Amniotic epithelial cell (primary cell): ENCODE measurements around the gene TMEM40.
"Not testable (repeated sequence)": the region's sequence is repeated elsewhere in the genome, so short reads cannot be mapped to it uniquely, and the experiment has no call there.

Experiments used
- DNase-seq: peaks from one replicate; pipeline ENCODE4 v3.0.0-alpha.2; 2010; ENCODE audit warnings: low read depth

TMEM40 gene

DNA sequence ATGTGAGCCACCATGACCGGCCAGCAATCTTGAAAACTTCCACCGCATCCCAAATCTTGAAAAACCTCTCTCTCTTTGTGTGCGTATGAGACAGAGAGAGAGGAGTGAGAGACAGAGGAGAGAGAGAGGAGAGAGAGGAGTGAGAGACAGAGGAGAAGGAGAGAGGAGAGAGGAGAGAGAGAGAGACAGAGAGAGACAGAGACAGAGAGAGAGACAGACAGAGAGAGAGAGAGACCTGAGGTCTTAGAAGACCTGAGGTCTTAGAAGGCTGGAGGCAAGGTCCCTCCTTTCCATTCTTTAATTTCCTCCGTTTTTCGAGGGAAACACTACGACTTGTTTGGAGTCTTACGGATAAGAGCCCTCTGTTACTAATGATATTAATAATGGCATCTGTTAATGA is 39.5 kb downstream of the TMEM40 start:
- DNase-seq = no peak

DNA sequence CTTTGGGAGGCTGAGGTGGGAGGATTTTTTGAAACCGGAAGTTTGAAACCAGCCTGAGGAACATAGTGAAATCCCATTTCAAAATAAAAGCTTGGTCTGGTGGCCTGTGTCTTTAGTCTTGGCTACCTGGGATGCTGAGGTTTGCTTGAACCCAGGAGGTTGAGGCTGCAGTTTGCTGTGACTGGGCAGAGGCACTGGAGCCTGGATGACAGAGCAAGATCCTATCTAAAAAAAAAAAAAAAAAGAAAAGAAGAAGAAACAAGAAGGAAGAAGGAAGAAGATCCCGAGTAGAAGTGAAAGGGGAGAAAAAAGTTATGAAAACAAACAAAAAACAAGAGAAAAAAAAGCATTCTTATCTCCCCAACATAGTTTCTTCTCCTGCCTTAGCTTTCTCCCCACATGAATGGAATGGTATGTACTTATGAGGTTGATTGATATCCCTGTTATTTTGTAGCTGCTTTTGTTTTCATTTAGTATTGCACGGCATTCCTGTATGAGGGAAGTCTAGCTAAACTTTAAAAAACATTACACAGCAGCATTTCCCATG is 42.4 kb downstream of the TMEM40 start:
- DNase-seq = peak; percentile 96

DNA sequence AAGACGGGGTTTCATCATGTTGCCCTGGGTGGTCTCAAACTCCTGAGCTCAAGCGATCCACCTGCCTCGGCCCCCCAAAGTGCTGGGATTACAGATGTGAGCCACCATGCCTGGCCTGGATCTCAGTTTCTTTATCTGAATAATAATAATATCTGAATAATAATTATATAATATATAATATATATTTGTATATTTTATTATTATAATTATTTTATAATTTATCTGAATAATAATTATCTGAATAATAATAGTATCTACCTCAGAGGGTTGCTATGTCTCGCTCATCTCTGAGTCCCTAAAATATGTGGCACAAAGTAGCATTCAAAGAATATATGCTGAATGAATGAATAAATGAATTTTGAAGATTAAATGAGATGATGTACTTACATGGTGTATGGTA is 44.8 kb downstream of the TMEM40 start:
- DNase-seq = no peak

DNA sequence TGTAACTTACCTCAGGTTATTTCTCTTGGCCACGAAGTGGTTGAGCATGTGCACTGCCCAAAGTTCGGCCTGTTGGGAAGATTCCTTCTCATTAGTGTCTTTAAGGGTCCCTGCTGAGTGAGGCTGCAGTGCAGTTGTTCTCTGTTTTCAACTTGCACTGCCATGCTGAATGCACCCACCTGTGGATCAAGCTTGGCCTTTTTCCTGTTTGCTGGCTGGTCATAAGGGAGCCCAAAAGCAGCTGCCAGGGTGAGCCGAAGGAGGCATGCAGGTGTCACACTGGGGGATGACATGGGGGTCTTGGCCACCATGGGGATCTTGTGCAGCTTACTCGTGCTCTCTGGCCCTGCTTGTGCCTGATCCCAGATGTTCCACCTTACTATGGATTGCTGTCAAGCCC is 49.0 kb downstream of the TMEM40 start:
- no peak for DNase-seq

DNA sequence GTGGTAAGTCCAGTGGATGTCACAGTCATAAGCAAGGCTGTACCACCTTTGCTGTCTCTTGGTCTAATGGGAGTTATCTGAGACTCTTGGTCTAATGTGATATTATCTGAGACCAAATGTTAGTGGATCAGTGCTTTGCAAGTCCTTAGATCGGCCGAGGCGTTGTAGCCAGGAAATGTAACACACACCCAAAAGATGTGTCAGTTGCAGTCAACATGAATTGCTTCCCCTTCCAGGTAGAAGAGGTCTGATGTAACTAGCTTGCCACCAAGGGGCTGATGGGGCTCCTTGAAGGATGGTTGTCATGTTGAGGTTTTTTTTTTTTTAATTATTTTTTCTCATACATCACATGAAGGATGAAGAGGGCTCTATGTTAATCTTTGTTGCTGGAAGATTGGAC is 49.7 kb downstream of the TMEM40 start:
- DNase-seq = no peak

DNA sequence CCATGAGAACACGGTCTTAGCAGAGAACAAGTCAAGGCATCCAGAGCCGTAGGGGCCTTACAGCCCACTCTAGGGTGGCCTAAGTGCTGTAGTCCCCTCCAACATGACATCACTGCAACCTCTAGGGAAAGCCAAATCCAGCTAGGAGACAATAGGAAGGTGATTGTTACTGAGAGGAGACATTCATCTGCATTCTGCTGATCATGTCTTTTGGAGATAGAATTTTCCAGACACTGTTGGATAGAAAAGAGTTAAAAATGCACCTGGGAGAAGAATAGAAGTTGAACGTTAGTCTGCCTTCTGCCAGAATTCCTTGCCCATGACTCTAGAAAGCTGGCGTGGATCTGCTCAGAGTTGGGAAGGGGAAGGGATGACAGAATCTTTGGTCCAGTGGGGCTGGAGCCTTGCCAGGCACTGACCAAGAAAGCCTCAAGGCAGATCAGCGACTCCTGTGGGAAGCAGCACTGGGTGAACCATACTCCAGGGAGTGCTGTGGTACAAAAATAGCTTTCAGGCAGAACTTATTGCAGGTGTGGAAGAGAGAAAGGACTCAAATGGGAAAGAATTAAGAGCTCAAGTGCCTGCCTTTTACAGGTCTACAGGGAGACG is 50.4 kb downstream of the TMEM40 start:
- peak; percentile 92 for DNase-seq

DNA sequence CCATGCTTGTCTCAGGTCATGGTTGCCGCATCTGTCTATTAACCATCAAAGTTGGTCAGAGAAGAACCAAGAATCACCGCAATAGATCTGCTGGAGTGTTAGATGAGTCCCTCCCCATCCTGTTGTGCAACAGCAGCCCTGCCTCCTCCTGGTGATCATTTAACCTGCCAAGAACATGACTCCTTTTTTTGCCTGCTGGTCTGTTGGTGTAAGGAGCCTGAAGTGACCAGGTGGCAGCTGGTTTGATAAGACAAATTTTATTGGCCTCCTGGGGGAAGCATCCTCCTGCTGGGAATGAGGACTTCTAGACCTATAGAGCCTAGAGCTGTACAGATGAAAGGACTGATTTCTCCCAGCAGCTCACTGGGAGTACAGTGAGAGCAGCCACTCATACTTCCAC is 51.6 kb downstream of the TMEM40 start:
- peak; percentile 71 for DNase-seq

DNA sequence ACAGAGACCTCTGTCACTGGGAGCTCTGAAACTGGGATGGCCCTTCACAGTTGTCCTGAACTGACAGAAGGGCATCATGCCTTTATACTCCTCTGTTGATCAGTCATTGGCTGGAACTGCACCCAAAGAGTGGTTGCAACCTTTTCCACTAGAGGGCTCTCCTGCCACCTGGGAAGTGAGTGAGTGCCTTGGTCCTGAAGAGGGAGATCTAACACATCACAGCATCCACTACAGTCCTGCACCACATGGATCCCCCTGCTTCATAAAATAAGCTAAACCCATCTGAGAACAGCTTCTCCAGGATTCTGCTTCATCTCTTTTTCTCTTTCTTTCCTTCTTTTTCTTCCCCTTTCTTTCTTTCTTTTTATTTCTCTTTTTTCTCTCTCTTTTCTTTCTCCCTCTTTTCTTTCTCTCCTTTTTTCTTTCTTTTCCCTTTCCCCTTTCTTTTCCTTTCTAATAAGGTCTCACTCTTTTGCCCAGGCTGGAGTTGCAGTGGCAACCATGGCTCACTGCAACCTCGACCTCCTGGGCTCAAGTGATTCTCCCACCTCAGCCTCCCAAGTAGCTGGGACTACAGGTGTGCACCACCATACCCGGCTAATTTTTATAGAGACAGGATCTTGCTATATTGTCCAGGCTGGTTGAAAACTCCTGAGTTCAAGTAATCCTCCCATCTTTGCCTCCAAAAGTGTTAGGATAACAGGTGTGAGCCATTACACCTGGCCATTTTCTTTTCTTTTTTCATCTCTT is 52.4 kb downstream of the TMEM40 start:
- peak; percentile 78 for DNase-seq

DNA sequence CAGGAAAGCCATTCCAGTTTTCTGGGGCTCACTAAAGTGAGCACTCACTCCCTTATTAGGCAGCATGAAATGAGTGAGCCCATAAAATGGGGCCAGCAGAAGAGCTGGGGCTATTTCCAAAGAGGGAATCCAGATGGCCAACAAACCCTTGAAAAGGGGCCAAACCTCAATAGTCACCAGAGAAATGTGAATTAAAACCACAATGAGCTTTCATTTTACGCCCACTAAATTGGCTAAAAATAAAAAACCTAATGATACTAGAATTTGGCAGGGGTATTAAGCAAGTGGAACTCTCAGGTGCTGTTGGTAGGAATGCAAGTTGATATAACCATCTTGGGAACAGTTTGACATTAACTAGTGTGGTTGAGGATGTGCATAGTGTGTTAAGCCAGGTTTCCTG is 53.1 kb downstream of the TMEM40 start:
- no peak for DNase-seq

DNA sequence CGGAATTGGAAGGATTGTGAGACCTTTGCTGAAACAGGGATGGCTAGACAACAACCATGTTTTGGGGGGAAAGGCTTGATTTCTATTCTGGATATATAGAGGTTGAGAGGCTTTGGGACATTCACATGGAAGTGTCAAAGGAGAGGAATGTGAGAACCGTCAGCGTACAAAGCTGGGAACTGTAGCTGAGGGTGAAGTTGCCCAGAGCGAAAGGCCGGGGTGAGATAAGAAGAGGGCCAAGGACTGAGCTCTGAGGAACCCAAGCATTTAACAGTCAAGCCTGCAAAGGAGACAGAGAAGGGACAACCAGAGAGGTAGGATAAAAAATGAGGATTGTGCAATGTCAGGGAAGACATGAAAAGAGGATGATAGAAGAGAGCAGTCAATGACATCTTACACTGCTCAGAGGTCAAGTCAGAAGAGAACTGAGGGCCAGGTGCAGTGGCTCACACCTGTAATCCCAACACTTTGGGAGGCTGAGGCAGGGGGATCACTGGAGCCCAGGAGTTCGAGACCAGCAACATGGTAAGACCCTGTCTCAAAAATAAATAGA is 53.6 kb downstream of the TMEM40 start:
- DNase-seq = no peak

DNA sequence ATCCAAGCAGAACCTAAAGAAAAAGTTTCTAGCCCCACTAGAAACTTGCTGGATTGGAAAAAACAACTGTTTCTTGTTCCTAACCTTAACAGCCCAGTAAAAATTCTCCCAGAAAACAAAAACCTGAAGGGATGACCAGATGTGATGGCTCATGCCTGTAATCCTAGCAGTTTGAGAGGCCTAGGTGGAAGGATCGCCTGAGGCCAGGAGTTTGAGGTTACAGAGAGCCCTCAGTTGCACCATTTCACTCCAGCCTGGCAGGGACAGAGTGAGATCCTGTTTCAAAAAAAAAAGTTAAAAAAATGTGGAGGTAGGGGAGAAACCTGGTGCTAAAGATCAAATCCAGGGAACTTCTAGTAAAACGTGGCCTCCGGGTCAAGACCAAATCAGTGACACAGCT is 56.6 kb downstream of the TMEM40 start:
- no peak for DNase-seq

DNA sequence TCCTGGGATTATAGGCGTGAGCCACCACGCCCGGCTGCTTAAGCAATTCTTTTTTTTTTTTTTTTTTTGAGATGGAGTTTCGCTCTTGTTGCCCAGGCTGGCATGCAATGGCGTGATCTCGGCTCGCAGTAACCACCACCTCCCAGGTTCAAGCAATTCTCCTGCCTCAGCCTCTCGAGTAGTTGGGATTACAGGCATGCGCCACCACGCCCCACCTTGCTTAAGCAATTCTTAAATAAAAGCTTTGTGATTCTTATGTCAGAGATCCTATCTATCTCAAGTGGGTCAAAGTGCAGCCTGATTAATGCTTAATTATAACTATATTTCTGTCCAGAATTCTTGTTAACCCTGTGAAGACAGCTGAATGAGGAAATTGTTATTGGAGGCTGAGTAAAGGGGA is 57.5 kb downstream of the TMEM40 start:
- not testable (repeated sequence) for DNase-seq

DNA sequence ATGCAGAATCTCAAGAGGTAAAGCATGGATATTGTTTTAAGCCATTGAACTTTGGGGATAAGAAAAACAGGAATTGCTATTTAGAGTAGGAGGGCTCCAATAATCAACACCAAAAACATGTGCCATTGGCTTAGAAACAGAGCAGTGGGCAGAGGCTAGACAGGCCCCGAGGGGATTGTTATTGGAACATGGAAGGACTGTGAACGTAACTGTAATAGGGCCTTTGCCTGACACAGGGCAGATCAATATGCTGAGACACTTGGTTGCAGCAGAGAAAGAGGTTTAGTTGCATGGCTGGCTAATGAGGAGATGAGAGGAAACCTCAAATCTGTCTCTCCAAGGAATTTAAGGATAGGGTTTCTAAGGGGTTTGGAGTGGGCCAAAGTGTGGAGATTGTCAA is 58.3 kb downstream of the TMEM40 start:
- no peak for DNase-seq

DNA sequence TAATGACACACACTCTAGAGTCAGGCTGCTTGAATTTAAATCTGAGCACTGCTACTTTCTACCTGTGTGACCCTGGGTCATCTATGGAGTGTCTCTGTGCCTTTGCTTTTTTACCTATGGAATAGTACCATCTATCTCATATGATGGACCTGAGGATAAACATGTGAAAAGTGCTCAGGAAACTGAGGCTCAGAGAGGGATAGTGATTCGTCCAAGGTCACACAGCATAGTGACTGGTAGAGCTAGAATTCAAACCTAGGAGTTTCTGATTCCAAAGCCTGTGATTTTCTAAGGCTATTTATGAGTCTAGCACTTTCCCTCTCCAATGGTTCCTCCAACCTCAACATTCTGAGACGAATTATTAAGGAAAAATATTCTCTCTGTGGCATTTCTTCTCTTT is 63.1 kb downstream of the TMEM40 start:
- DNase-seq = no peak

DNA sequence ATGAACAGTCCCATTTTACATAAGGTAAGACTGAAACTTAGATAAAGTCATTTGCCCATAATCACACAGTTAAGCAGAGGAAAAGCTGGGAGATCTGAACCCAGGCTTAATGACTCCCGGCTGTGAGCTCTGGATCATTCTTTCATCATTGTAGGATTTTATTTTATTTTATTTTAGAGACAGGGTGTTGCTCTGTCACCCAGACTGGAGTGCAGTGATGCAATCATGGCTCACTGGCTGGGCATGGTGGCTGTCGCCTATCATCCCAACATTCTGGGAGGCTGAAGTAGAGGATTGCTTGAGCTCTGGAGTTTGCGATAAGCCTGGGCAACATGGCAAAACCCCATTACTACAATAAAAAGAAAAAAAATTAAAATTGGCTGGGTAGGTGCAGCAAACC is 63.9 kb downstream of the TMEM40 start:
- no peak for DNase-seq

DNA sequence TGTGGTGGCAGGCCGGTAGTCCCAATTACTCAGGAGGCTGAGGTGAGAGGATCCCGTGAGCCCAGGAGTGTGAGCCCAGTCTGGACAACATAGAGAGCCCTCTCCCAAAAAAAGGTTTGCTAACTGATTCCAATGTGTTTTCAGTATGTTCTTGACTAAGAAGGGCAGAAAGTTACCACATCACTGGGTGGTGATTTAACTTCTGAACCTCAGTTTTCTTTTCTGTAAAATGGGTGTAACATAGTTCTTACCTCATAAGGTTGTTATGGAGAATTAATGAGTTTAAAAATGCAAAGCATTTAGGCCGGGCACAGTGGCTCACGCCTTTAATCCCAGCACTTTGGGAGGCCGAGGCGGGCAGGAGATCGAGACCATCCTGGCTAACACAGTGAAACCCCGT is 66.6 kb downstream of the TMEM40 start:
- DNase-seq = no peak

DNA sequence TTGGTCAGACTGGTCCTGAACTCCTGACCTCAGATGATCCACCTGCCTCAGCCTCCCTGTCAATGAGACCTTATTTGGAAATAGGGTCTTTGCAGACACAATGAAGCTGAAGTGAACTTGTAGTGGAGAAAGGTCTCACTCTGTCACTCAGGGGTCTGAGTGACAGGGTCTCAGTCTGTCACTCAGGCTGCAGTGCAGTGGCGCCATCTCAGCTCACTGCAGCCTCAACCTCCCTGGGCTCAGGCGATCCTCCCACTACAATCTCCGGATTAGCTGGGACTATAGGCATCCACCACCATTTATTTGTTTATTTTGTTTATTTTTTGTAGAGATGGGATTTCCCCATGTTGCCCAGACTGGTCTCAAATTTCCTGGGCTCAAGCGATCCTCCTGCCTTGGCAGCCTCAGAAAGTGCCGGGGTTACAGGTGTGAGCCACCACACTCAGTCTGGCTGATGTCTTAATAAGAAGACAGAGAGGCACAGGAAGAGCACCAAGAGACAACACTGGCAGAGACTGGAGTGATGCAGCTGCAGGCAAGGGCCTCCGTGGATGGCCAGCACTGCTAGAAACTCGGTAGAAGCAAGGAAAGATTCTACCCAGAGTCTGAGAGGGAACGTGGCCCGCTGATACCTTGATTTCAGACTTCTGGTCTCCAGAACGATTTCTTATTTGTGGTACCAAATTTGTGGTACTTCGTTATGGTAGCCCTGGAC is 68.9 kb downstream of the TMEM40 start:
- DNase-seq = no peak

DNA sequence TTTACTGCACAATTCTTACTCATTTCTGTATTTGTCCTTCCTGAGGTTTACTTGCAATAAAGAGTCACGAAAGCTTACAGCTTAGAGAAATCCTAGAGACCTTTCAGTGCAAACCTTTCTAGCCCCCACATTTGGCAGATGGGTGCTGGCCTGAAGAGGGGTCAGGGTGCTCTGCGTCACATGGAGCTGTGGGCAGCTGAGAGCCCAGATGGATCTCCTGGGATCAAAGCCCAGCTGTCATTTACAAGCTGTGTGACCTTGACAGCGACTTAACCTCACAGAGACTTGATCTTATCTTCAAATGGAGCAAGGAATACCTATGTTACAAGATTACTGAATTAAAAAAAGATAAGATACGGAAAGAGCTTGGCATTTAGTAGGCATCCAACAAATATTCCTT is 71.1 kb downstream of the TMEM40 start:
- DNase-seq = no peak

DNA sequence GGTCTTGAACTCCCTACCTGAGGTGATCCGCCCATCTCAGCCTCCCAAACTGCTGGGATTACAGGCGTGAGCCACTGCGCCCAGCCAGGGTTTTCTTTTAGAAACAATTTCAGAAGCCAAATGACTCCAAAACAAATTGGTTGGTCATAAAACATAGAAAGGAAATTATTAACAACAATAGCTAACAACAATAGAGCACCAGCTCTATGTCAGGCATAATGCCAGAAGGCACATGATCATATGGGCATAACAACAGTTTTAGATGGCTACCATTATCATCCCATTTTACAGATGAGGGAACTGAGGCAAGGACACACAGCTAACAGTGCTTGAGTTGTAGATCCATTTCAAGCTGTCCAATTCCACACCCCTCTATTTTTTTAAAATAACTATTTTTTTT is 73.0 kb downstream of the TMEM40 start:
- DNase-seq = no peak
